ENCODE measurements around the gene MYT1. TPM values are rescaled to one million over a fixed set of nuclear protein-coding genes. Genes with fewer than 3 reads are reported as not detected.
"Not testable (repeated sequence)": the region's sequence is repeated elsewhere in the genome, so short reads cannot be mapped to it uniquely, and the experiment has no call there.

The MYT1 gene
- total and polyA plus RNA-seq, 7 donors = under 0.01 TPM; not detected in 6

GRCh38 chr20:64176551-64176950 lies 12.3 kb downstream of the MYT1 start:
- 22 to 31% (median 23%) methylated on average over 11 of the region's 11 CpGs for WGBS, 3 donors
- H3K4me3 ChIP-seq = no peak overlapping the region

GRCh38 chr20:64176971-64177370 lies 12.7 kb downstream of the MYT1 start:
- Histone ChIP-seq H3K4me1 (no peaks in the 10 kb centered on the region), H3K27ac (no peak overlapping the region), H3K27me3 (ENCODE audit: insufficient read depth in 3 of 3, low read length in 2 of 3) (peaks cover 0 to 21% (median 3%) of the 10 kb centered on the region in 3 donors), H3K9me3 (no peaks in the 10 kb centered on the region), H3K36me3 (ENCODE audit: insufficient read depth in 1 of 2, low read depth in 1 of 2) (no peaks in the 10 kb centered on the region), H3K4me3 (no peak overlapping the region)
- intact Hi-C loops (cut with DNase I) = no loop called here
- ATAC-seq (no peak), DNase-seq (no peak)
- WGBS, 3 donors = 34 to 39% (median 38%) methylated on average over 2 of the region's 2 CpGs
- no peak for TF ChIP-seq CTCF (IDR thresholded peaks at IDR 0.05)

More at GRCh38 chr20:64176551-64176950, 12.3 kb downstream of the MYT1 start:
- peaks cover 0 to 21% (median 3%) of the 10 kb centered on the region in 3 donors for H3K27me3 ChIP-seq (ENCODE audit: insufficient read depth in 3 of 3, low read length in 2 of 3)
- no peaks in the 10 kb centered on the region for H3K4me1 ChIP-seq
- no peak for ATAC-seq
- no peaks in the 10 kb centered on the region for H3K9me3 ChIP-seq
- no peak for DNase-seq
- H3K27ac ChIP-seq = no peak overlapping the region
- TF ChIP-seq CTCF (IDR thresholded peaks at IDR 0.05) = no peak
- H3K36me3 ChIP-seq (ENCODE audit: insufficient read depth in 1 of 2, low read depth in 1 of 2) = no peaks in the 10 kb centered on the region
- intact Hi-C loops (cut with DNase I) = no loop called here

GRCh38 chr20:64177384-64177783 lies 13.1 kb downstream of the MYT1 start:
- no peaks in the 10 kb centered on the region for H3K4me1 ChIP-seq
- H3K9me3 ChIP-seq = no peaks in the 10 kb centered on the region
- H3K4me3 ChIP-seq = no peak overlapping the region
- peaks cover 0 to 18% (median 2%) of the 10 kb centered on the region in 3 donors for H3K27me3 ChIP-seq (ENCODE audit: insufficient read depth in 3 of 3, low read length in 2 of 3)
- no peaks in the 10 kb centered on the region for H3K36me3 ChIP-seq (ENCODE audit: insufficient read depth in 1 of 2, low read depth in 1 of 2)
- intact Hi-C loops (cut with DNase I) = no loop called here
- ATAC-seq (no peak), DNase-seq (no peak)
- 47 to 55% (median 50%) methylated on average over 7 to 8 of the region's 8 CpGs for WGBS, 3 donors
- H3K27ac ChIP-seq = no peak overlapping the region
- no peak for TF ChIP-seq CTCF (IDR thresholded peaks at IDR 0.05)

- H3K27me3 ChIP-seq (ENCODE audit: insufficient read depth in 3 of 3, low read length in 2 of 3) = peaks cover 0 to 16% (median 0%) of the 10 kb centered on the region in 3 donors
- no peak for TF ChIP-seq CTCF (IDR thresholded peaks at IDR 0.05)
- no peak for DNase-seq
- H3K4me3 ChIP-seq = no peak overlapping the region
- H3K27ac ChIP-seq = no peak overlapping the region
- no peaks in the 10 kb centered on the region for H3K9me3 ChIP-seq
- no peak for ATAC-seq
- no peaks in the 10 kb centered on the region for H3K4me1 ChIP-seq
- intact Hi-C loops (cut with DNase I) = no loop called here
- 76 to 82% (median 80%) methylated on average over 4 of the region's 4 CpGs for WGBS, 3 donors
- H3K36me3 ChIP-seq (ENCODE audit: insufficient read depth in 1 of 2, low read depth in 1 of 2) = no peaks in the 10 kb centered on the region
These were observed 13.5 kb downstream of the MYT1 start for GRCh38 chr20:64177787-64178186.

- peaks cover 0 to 20% (median 0%) of the 10 kb centered on the region in 3 donors for H3K27me3 ChIP-seq (ENCODE audit: insufficient read depth in 3 of 3, low read length in 2 of 3)
These were observed 14.7 kb downstream of the MYT1 start for GRCh38 chr20:64178925-64179324.

More at GRCh38 chr20:64178925-64179324, 14.7 kb downstream of the MYT1 start:
- H3K36me3 ChIP-seq (ENCODE audit: insufficient read depth in 1 of 2, low read depth in 1 of 2); intact Hi-C loops (cut with DNase I); H3K27ac ChIP-seq; H3K4me1 ChIP-seq; DNase-seq; H3K9me3 ChIP-seq; ATAC-seq; H3K4me3 ChIP-seq: not testable (repeated sequence)
- WGBS, 3 donors = 90 to 92% (median 91%) methylated on average over 20 of the region's 20 CpGs
